ENCODE results near the gene EIF4B.

DNA sequence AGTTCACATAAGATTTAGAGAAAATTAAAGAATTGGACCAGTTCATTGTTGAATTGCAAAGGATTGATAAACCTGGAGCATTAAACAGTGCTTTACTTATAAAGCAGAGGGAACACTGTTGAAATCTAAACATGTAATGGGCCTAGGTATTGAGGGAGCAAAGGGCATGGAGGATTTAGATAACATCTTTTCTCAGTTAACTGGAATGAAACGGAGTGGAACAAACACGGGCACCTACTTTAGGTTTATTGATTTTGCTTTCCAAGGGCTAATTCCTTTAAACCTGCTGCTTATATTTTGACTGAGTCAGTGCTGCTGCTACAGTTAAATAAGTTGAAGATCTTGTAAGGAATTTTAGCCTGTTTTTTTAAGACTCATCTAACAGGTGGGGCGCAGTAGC lies 5.6 kb downstream of the EIF4B start:
- TF ChIP-seq, protein P1, sequence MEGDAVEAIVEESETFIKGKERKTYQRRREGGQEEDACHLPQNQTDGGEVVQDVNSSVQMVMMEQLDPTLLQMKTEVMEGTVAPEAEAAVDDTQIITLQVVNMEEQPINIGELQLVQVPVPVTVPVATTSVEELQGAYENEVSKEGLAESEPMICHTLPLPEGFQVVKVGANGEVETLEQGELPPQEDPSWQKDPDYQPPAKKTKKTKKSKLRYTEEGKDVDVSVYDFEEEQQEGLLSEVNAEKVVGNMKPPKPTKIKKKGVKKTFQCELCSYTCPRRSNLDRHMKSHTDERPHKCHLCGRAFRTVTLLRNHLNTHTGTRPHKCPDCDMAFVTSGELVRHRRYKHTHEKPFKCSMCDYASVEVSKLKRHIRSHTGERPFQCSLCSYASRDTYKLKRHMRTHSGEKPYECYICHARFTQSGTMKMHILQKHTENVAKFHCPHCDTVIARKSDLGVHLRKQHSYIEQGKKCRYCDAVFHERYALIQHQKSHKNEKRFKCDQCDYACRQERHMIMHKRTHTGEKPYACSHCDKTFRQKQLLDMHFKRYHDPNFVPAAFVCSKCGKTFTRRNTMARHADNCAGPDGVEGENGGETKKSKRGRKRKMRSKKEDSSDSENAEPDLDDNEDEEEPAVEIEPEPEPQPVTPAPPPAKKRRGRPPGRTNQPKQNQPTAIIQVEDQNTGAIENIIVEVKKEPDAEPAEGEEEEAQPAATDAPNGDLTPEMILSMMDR (IDR thresholded peaks at IDR 0.05): no peak
- no peak for TF ChIP-seq ZFX (IDR thresholded peaks at IDR 0.05; ENCODE audit: borderline replicate concordance)

Data from 22Rv1 (cell line).